ENCODE measurements around the gene AMH. TPM values are rescaled to one million over a fixed set of nuclear protein-coding genes. Genes with fewer than 3 reads are reported as not detected.

The AMH gene
- total and polyA plus RNA-seq, 10 donors, result 0.20 to 5.7 (median 1.0) TPM

GRCh38 chr19:2202366-2202765, 46.8 kb upstream of the AMH start:
- DNase-seq, result no peak
- TF ChIP-seq POLR2AphosphoS5 (IDR thresholded peaks at IDR 0.05), result no peak
- TF ChIP-seq POLR2A (IDR thresholded peaks at IDR 0.05), result no peak
- no peak for TF ChIP-seq CTCF (IDR thresholded peaks at IDR 0.05 in 8 of 11, conservative IDR thresholded peaks at IDR 0.05 in 3 of 11)
- H3K27ac ChIP-seq, result no peak overlapping the region
- peaks cover 0 to 16% (median 0%) of the 10 kb centered on the region in 6 donors for H3K4me1 ChIP-seq
- no peak overlapping the region for H3K4me3 ChIP-seq
- WGBS, 5 donors, result 92 to 97% (median 96%) methylated on average over 15 of the region's 15 CpGs
- intact Hi-C loops (cut with DNase I; ENCODE audit: low total_unique reads), result no loop called here
- no peaks in the 10 kb centered on the region for H3K9me3 ChIP-seq
- H3K36me3 ChIP-seq, result peaks cover 0 to 95% (median 42%) of the 10 kb centered on the region in 6 donors
- no peaks in the 10 kb centered on the region for H3K27me3 ChIP-seq (replicated peaks in 1 of 7)

- Histone ChIP-seq H3K27me3 (replicated peaks in 1 of 7) (no peaks in the 10 kb centered on the region), H3K9me3 (no peaks in the 10 kb centered on the region), H3K36me3 (peaks cover 0 to 100% (median 61%) of the 10 kb centered on the region in 6 donors), H3K27ac (no peak overlapping the region), H3K4me3 (no peak overlapping the region), H3K4me1 (peaks cover 0 to 24% (median 15%) of the 10 kb centered on the region in 6 donors)
- no peak for DNase-seq
- 93 to 96% (median 95%) methylated on average over 12 to 15 of the region's 15 CpGs for WGBS, 5 donors
- no peak for TF ChIP-seq POLR2AphosphoS5 (IDR thresholded peaks at IDR 0.05)
- no peak for TF ChIP-seq CTCF (IDR thresholded peaks at IDR 0.05 in 8 of 11, conservative IDR thresholded peaks at IDR 0.05 in 3 of 11)
- no peak for TF ChIP-seq POLR2A (IDR thresholded peaks at IDR 0.05)
- intact Hi-C loops (cut with DNase I; ENCODE audit: low total_unique reads), result no loop called here
Observed at GRCh38 chr19:2207008-2207407, 42.1 kb upstream of the AMH start.

- intact Hi-C loops (cut with DNase I; ENCODE audit: low total_unique reads), result no loop called here
- Histone ChIP-seq H3K4me1 (peaks cover 0 to 24% (median 15%) of the 10 kb centered on the region in 6 donors), H3K36me3 (peaks cover 0 to 100% (median 59%) of the 10 kb centered on the region in 6 donors), H3K27me3 (replicated peaks in 1 of 7) (no peaks in the 10 kb centered on the region), H3K9me3 (no peaks in the 10 kb centered on the region), H3K4me3 (no peak overlapping the region), H3K27ac (peak overlapping the region in 5 of 8 donors; percentile 18 to 62 (median 46))
- 67 to 84% (median 73%) methylated on average over 17 to 36 of the region's 36 CpGs for WGBS, 5 donors
- DNase-seq, result peak; percentile 87
- TF ChIP-seq POLR2AphosphoS5 (IDR thresholded peaks at IDR 0.05), result peak in 2 of 3 donors; percentile 53 to 57
- TF ChIP-seq POLR2A (IDR thresholded peaks at IDR 0.05), result no peak
- peak in 8 of 11 experiments; percentile 7 to 47 (median 36) for TF ChIP-seq CTCF (IDR thresholded peaks at IDR 0.05 in 8 of 11, conservative IDR thresholded peaks at IDR 0.05 in 3 of 11)
Observed at GRCh38 chr19:2207991-2208860, 40.9 kb upstream of the AMH start.

- 59 to 76% (median 64%) methylated on average over 10 of the region's 10 CpGs for WGBS, 5 donors
- Histone ChIP-seq H3K4me3 (no peak overlapping the region), H3K36me3 (peaks cover 0 to 100% (median 60%) of the 10 kb centered on the region in 6 donors), H3K27ac (peak overlapping the region in 5 of 8 donors; percentile 17 to 62 (median 46)), H3K9me3 (no peaks in the 10 kb centered on the region), H3K27me3 (replicated peaks in 1 of 7) (no peaks in the 10 kb centered on the region), H3K4me1 (peaks cover 0 to 24% (median 15%) of the 10 kb centered on the region in 6 donors)
- no peak for DNase-seq
- TF ChIP-seq POLR2A (IDR thresholded peaks at IDR 0.05) (no peak), CTCF (IDR thresholded peaks at IDR 0.05 in 8 of 11, conservative IDR thresholded peaks at IDR 0.05 in 3 of 11) (no peak), POLR2AphosphoS5 (IDR thresholded peaks at IDR 0.05) (no peak)
- intact Hi-C loops (cut with DNase I; ENCODE audit: low total_unique reads), result no loop called here
Observed at GRCh38 chr19:2208975-2209374, 40.1 kb upstream of the AMH start.

Data from spleen (tissue), 11 donors.